NCI-H146 treated with DMSO at 0.1 percent for 48 hours (cell line): ENCODE data around the gene EFNA5.
A peak's percentile ranks its signal among the peaks of the same experiment; 100 is the strongest.

Experiments
- DNase-seq: peaks from one replicate; lab custom pipeline; 2025; ENCODE audit not compliant: unreplicated experiment; lab: John Stamatoyannopoulos, UW

Gene EFNA5

GRCh38 chr5:107572715-107573368 lies 97.9 kb downstream of the EFNA5 start:
- DNase-seq, result no peak

GRCh38 chr5:107571621-107572536 lies 98.9 kb downstream of the EFNA5 start:
- DNase-seq, result peak; percentile 81

GRCh38 chr5:107570805-107571531 lies 99.8 kb downstream of the EFNA5 start:
- peak; percentile 6 for DNase-seq

GRCh38 chr5:107570181-107570580 lies 100.6 kb downstream of the EFNA5 start:
- DNase-seq, result peak; percentile 67

GRCh38 chr5:107567901-107568671 lies 102.7 kb downstream of the EFNA5 start:
- peak; percentile 44 for DNase-seq

GRCh38 chr5:107566986-107567385 lies 103.8 kb downstream of the EFNA5 start:
- DNase-seq, result no peak

GRCh38 chr5:107565791-107566767 lies 104.7 kb downstream of the EFNA5 start:
- DNase-seq, result no peak

GRCh38 chr5:107564931-107565372 lies 105.8 kb downstream of the EFNA5 start:
- no peak for DNase-seq

GRCh38 chr5:107563959-107564544 lies 106.7 kb downstream of the EFNA5 start:
- DNase-seq, result peak; percentile 55

- DNase-seq, result no peak
These were observed 110.4 kb downstream of the EFNA5 start for GRCh38 chr5:107560377-107560776.

GRCh38 chr5:107558823-107559375 lies 111.8 kb downstream of the EFNA5 start:
- DNase-seq, result no peak

- DNase-seq, result peak; percentile 14
These were observed 113.6 kb downstream of the EFNA5 start for GRCh38 chr5:107557051-107557658.

GRCh38 chr5:107556575-107556974 lies 114.2 kb downstream of the EFNA5 start:
- DNase-seq, result no peak

- DNase-seq, result no peak
These were observed 115.2 kb downstream of the EFNA5 start for GRCh38 chr5:107555425-107556090.

- no peak for DNase-seq
These were observed 115.8 kb downstream of the EFNA5 start for GRCh38 chr5:107554776-107555424.

- no peak for DNase-seq
These were observed 117.6 kb downstream of the EFNA5 start for GRCh38 chr5:107553117-107553555.

GRCh38 chr5:107551088-107551487 lies 119.6 kb downstream of the EFNA5 start:
- DNase-seq, result no peak
